DOHH2 (cell line): ENCODE data around the gene LILRB2.

ENCODE experiments used
- EZH2phosphoT487 ChIP-seq: fragments of 200-600 bp; sonication (generic); IDR thresholded peaks from 2 replicates; pipeline ENCODE4 v1.6.1; 2017; ENCODE audit warnings: borderline replicate concordance, mild to moderate bottlenecking, antibody characterized with exemption, low read length, moderate library complexity, mixed read lengths
- TF ChIP-seq, protein P1 (sequence below): fragments of 200-600 bp; sonication (generic); IDR thresholded peaks from one replicate; pipeline ENCODE4 v1.5.1; 2014; ENCODE audit warnings: antibody characterized with exemption, mild to moderate bottlenecking, low read depth, low read length; ENCODE audit not compliant: poor library complexity, severe bottlenecking

DNA sequence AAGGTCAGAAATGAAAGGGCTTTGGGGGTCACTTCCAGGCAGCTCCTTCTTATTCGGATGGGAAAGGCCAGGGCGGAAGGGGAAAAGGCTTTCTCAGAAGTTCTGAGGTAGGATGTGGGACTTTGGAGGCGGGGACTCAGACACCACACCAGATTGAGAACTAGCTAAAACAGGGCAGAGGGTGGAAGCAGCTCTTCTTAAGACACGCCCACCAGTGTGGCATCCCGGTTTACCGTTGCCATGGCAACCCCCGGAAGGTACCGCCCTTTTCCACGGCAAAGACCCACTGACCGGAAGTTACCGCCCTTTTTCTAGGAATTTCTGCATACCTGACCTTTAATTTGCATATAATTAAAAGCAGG, 35.8 kb upstream of the LILRB2 start:
- TF ChIP-seq, protein P1, sequence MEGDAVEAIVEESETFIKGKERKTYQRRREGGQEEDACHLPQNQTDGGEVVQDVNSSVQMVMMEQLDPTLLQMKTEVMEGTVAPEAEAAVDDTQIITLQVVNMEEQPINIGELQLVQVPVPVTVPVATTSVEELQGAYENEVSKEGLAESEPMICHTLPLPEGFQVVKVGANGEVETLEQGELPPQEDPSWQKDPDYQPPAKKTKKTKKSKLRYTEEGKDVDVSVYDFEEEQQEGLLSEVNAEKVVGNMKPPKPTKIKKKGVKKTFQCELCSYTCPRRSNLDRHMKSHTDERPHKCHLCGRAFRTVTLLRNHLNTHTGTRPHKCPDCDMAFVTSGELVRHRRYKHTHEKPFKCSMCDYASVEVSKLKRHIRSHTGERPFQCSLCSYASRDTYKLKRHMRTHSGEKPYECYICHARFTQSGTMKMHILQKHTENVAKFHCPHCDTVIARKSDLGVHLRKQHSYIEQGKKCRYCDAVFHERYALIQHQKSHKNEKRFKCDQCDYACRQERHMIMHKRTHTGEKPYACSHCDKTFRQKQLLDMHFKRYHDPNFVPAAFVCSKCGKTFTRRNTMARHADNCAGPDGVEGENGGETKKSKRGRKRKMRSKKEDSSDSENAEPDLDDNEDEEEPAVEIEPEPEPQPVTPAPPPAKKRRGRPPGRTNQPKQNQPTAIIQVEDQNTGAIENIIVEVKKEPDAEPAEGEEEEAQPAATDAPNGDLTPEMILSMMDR, result no peak
- no peak for TF ChIP-seq EZH2phosphoT487
